ENCODE measurements around the gene ZNF821.
"Not testable (repeated sequence)": the region's sequence is repeated elsewhere in the genome, so short reads cannot be mapped to it uniquely, and the experiment has no call there.

Gene ZNF821

GRCh38 chr16:71915350-71915749 lies 31.4 kb upstream of the ZNF821 start:
- no peak overlapping the region for H3K27ac ChIP-seq
- no peak for TF ChIP-seq CTCF (conservative IDR thresholded peaks at IDR 0.05)

DNA sequence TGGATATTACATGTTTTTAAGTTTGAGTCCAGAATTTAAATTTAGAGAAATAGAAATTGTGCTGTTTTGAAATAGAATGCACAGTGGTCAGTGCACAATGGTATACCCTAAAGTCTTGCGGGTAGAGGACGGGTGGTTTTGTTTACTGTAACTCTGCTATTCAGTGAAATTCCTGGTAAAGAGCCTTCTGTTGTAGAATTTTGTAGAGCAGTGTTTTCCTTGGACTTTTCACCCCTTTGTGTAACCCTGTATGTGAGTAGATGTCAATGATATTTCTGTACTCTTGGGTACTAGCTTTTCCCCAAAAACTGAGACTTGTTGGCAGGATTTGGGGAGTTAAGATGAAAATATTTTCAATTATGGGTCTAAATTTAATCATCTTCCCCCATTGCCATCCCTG lies 30.8 kb upstream of the ZNF821 start:
- TF ChIP-seq CTCF (conservative IDR thresholded peaks at IDR 0.05), result no peak
- no peak overlapping the region for H3K27ac ChIP-seq

DNA sequence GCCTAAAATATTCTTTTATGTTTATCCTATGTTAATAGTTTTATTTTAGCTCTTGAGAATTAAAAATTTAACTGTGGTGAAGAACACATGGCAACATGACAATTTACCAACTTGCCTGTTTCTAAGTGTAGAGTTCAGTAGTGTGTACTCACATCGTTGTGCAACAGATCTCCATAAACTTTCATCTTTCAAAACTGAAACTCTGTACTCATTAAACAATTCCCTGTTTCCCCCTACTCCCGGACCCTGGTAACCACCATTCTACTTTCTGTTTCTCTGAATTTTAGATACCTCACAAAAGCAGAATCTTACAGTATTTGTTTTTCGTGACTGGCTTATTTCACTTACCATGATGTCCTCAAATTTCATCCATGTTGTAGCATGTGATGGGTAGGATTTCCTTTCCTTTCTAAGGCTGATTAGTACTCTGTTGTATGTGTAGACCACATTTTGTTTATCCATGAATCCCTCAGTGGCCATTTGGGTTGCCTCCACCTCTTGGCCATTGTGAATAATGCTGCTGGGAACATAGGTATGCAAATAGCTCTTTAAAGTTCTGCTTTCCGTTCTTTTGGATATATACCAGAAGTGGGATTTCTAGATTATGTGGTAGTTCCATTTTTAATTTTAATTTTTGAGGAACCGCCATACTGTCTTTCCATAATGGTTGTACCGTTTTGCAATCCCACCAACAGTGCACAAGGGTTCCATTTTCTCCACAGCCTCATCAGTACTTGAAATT lies 28.7 kb upstream of the ZNF821 start:
- no peak overlapping the region for H3K27ac ChIP-seq
- no peak for TF ChIP-seq CTCF (conservative IDR thresholded peaks at IDR 0.05)

DNA sequence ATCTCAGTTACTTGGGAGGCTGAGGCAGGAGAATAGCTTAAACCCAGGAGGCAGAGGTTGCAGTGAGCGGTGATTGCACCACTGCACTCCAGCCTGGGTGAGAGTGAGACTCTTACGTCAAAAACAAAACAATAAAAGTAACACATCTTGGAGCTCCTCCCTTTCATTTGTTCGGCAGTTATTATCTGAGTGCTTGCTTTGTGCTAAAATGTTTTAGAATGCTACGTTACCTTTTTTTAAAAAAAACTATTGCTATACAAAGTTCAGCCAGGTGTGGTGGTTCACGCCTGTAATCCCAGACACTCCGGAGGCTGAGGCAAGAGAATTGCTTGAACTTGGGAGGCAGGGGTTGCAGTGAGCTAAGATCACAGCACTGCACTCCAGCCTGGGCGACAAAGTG lies 27.1 kb upstream of the ZNF821 start:
- TF ChIP-seq CTCF (conservative IDR thresholded peaks at IDR 0.05), result no peak
- no peak overlapping the region for H3K27ac ChIP-seq

- not testable (repeated sequence) for H3K27ac ChIP-seq
Observed at GRCh38 chr16:71905765-71906164, 21.8 kb upstream of the ZNF821 start.

DNA sequence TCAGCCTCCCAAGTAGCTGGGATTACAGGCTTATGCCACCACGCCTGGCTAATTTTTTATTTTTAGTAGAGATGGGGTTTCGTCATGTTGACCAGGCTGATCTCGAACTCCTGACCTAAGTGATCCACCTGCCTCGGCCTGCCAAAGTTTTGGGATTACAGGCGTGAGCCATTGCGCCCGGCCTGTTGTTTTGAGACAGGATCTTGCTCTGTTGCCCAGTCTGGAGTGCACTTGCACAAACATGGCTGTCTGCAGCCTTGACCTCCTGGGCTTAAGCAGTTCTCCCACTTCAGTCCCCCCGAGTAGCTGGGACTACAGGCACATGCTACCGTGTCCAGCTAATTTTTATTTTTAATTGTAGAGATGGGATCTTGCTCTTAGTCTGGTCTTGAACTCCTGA lies 20.3 kb upstream of the ZNF821 start:
- no peak for TF ChIP-seq CTCF (conservative IDR thresholded peaks at IDR 0.05)
- H3K27ac ChIP-seq, result no peak overlapping the region

GRCh38 chr16:71903608-71904007 lies 19.6 kb upstream of the ZNF821 start:
- no peak for TF ChIP-seq CTCF (conservative IDR thresholded peaks at IDR 0.05)
- H3K27ac ChIP-seq, result no peak overlapping the region

DNA sequence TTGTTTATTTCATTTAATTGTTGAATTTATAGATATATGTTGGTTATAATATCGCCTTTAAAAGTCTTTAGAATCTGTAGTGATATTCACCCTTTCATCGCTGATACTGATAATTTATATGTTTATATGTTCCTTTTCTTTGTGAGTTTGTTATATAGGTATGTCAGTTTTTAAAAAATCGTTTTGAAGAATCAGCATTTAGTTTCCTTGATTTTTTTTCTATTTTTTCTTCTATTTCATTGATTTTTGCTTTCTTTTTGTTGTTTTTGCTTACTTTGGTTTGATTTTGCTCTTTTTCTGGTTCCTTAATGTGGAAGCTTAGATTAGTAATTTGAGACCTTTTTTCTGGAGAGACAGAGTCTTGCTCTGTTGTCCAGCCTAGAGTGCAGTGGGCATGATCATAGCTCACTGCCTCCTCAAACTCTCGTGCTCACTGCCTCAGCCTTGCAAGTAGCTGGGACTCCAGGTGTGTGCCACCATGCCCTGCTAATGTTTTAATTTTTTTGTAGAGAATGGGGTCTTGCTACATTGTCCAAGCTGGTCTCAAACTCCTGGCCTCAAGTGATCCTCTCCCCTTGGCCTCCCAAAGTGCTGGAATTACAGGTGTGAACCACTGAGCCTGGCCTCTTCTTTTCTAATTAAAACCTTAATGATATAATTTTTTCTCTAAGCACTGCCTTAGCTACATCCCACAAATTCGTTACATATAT lies 18.8 kb upstream of the ZNF821 start:
- H3K27ac ChIP-seq, result no peak overlapping the region
- no peak for TF ChIP-seq CTCF (conservative IDR thresholded peaks at IDR 0.05)
